Upper lobe of left lung (tissue), 4 donors: ENCODE measurements around the gene BEGAIN.

Experiments
- CTCF ChIP-seq, 6 experiments: fragments of 450-650 bp in 4 of 6; fragments of 200-600 bp in 2 of 6; sonication (generic) in 2 of 6; IDR thresholded peaks; one replicate each; pipeline ENCODE4 v1.5.1; 2016 to 2019; ENCODE audit warnings: antibody characterized with exemption in 6 of 6
- EP300 ChIP-seq, 4 donors: sonication (generic); formaldehyde crosslinking; IDR thresholded peaks; one replicate each; pipeline ENCODE4 v1.5.1; 2017; ENCODE audit warnings: antibody characterized with exemption in 4 of 4, control low read depth in 2 of 4

GRCh38 chr14:100594625-100594951 is 7.4 kb upstream of the BEGAIN start:
- TF ChIP-seq CTCF (IDR thresholded peaks at IDR 0.05) (no peak), EP300 (IDR thresholded peaks at IDR 0.05) (no peak)
